Activated T-cell treated with anti-CD3 and anti-CD28 coated beads, Interleukin-2, amount 50 U/mL, for 72 hours (primary cell): ENCODE measurements around the gene ZNF587B. TPM values are rescaled to one million over a fixed set of nuclear protein-coding genes. Genes with fewer than 3 reads are reported as not detected.

Source experiments
- total RNA-seq, 2 donors: library from RNA; stranded (reverse); gene quantifications; one replicate each; pipeline ENCODE4 v1.2.3, GENCODE V29; 2022

The ZNF587B gene
- total RNA-seq, 2 donors from 2014 or later = 16.8 to 18.0 TPM

Other genes starting within 250 kb of the ZNF587B start
- 1 to 10 TPM; 5.1 to 9.0 TPM for gene ZIK1, start 246.2 kb upstream of the ZNF587B start, total RNA-seq
- gene ZNF530, start 230.4 kb upstream of the ZNF587B start, total RNA-seq = 1 to 10 TPM; 5.6 to 7.9 TPM
- 10 to 100 TPM; 12.8 to 14.0 TPM for gene ZNF134, start 216.1 kb upstream of the ZNF587B start, total RNA-seq
- gene ZNF211, start 197.1 kb upstream of the ZNF587B start, total RNA-seq = 10 to 100 TPM; 13.5 to 18.2 TPM
- not detected for gene ZSCAN4, start 161.4 kb upstream of the ZNF587B start, total RNA-seq
- gene ZNF551, start 148.3 kb upstream of the ZNF587B start, total RNA-seq = 10 to 100 TPM in 1 of 2 donors, 1 to 10 TPM in 1; 7.3 to 12.2 TPM
- gene ZNF154, start 121.1 kb upstream of the ZNF587B start, total RNA-seq = 1 to 10 TPM; 4.3 to 5.3 TPM
- 10 to 100 TPM; 14.3 to 20.1 TPM for gene ZNF671, start 102.7 kb upstream of the ZNF587B start, total RNA-seq
- 10 to 100 TPM; 13.4 to 14.1 TPM for gene ZNF776, start 83.5 kb upstream of the ZNF587B start, total RNA-seq
- 10 to 100 TPM; 18.5 to 20.0 TPM for gene ZNF586, start 60.6 kb upstream of the ZNF587B start, total RNA-seq
- gene ZNF552, start 15.4 kb upstream of the ZNF587B start, total RNA-seq = 1 to 10 TPM; 7.7 to 8.4 TPM
- 10 to 100 TPM; 31.5 to 32.5 TPM for gene ZNF587, start 19.6 kb downstream of the ZNF587B start, total RNA-seq
- gene ZNF814, start 58.7 kb downstream of the ZNF587B start, total RNA-seq = 10 to 100 TPM; 16.1 to 21.4 TPM
- 10 to 100 TPM; 12.6 to 13.8 TPM for gene ZNF417, start 86.3 kb downstream of the ZNF587B start, total RNA-seq
- 1 to 10 TPM; 3.4 to 8.0 TPM for gene ZNF418, start 105.1 kb downstream of the ZNF587B start, total RNA-seq
- 10 to 100 TPM in 1 of 2 donors, 1 to 10 TPM in 1; 8.4 to 10.6 TPM for gene ZNF256, start 117.4 kb downstream of the ZNF587B start, total RNA-seq
- 1 to 10 TPM in 1 of 2 donors, under 1 TPM in 1; 0.91 to 2.1 TPM for gene C19orf18, start 144.2 kb downstream of the ZNF587B start, total RNA-seq
- gene ZNF606, start 172.5 kb downstream of the ZNF587B start, total RNA-seq = 10 to 100 TPM; 13.1 to 13.8 TPM
- not detected for gene ZSCAN1, start 203.7 kb downstream of the ZNF587B start, total RNA-seq
- gene ZNF135, start 229.0 kb downstream of the ZNF587B start, total RNA-seq = 1 to 10 TPM; 1.7 to 1.9 TPM